HG02623 (cell line): ENCODE data around the gene C1QL4.
"Not testable (repeated sequence)": the region's sequence is repeated elsewhere in the genome, so short reads cannot be mapped to it uniquely, and the experiment has no call there.

Experiments
- ATAC-seq: cut with Tn5 transposase; IDR thresholded peaks from one replicate; pipeline ENCODE4 v1.9.1; 2021; ENCODE audit warnings: moderate library complexity; ENCODE audit not compliant: unreplicated experiment

The C1QL4 gene

DNA sequence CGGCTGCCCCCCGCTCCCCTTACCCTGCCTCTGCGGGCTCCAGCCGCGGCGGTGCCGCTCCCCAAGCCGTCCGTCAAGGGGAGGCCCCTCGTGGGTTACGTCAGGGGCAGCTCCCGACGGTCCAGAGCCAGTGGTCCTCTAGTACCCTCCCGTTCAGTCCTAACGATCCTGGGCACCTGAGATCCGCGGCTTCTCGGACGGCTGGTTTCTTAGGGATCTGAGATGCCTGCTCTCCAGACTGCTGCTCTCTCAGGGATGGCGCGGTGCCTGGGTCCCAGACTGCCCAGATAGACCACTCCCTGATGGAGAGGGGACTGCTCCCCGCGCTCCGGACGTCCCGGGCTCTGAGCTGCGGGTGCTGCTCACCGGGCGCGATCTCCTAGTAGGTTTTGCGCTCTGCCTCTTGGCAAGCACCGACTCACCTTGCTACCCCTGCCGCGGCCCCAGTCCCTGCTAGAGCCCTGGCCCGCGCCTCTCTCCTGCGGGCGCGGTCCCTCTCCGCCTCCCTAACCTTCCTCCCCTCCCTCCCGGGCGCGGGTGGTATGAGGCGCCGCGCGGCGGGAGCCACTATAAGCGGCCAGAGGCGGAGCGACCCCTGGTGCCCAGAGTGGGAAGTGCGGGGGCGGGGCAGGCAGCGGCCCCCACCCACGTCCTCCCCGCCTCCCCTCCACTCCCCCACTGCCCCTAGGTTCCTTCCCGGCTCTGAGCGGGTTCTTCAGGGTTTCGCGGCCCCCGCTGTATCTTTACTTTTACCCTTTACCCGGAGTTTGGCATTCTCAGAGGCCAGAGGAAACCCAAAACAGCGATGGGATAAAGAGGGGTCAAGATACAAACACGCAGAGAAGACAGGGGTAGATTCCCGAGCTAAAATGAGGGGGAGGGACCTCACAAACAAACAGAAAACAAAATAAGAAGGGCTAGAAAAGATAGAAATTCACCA lies at the start of gene C1QL4:
Gene C1QL4, minus strand, starts transcription at position 544 of the 940 bp plus-strand sequence. CDS start 711 bp downstream, outside the sequence.
- no peak for ATAC-seq

DNA sequence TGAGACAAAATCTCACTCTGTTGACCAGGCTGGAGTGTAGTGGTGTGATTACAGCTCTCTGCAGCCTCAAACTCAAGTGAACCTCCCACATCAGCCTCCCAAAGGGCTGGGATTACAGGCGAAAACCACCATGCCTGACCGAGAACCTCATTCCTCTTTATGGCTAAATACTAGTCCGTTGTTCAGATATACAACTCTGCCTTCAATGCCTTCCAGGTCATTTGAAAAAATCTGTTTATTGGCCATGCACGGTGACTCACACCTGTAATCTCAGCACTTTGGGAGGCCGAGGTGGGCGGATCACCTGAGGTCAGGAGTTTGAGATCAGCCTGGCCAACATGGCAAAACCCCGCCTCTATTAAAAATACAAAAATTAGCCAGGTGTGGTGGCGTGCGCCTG lies 43.2 kb upstream of the C1QL4 start:
- not testable (repeated sequence) for ATAC-seq

DNA sequence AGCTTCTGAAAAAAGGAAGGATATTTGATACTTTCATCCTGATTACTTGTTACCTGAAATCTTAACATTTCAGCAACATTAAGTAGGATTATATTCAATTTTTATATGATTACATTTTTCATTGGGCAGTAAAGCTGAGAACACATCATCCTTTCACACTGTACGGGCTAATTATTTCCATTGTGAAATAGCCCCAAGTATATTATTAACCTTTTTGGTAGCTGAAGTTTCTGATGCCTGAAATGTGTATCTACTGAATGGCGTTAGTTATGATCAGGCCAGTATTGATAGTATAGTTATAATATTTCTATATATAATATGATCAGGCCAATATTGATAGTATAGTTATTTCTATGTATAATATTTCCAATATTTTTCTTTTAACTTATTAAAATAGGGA lies 40.4 kb upstream of the C1QL4 start:
- no peak for ATAC-seq

- ATAC-seq = no peak
Observed at GRCh38 chr12:49375406-49375805, 38.4 kb upstream of the C1QL4 start.

GRCh38 chr12:49370539-49370938 lies 33.6 kb upstream of the C1QL4 start:
- no peak for ATAC-seq

GRCh38 chr12:49369411-49370145 lies 32.6 kb upstream of the C1QL4 start:
- peak; percentile 31 for ATAC-seq

GRCh38 chr12:49368240-49368600 lies 31.2 kb upstream of the C1QL4 start:
- no peak for ATAC-seq

DNA sequence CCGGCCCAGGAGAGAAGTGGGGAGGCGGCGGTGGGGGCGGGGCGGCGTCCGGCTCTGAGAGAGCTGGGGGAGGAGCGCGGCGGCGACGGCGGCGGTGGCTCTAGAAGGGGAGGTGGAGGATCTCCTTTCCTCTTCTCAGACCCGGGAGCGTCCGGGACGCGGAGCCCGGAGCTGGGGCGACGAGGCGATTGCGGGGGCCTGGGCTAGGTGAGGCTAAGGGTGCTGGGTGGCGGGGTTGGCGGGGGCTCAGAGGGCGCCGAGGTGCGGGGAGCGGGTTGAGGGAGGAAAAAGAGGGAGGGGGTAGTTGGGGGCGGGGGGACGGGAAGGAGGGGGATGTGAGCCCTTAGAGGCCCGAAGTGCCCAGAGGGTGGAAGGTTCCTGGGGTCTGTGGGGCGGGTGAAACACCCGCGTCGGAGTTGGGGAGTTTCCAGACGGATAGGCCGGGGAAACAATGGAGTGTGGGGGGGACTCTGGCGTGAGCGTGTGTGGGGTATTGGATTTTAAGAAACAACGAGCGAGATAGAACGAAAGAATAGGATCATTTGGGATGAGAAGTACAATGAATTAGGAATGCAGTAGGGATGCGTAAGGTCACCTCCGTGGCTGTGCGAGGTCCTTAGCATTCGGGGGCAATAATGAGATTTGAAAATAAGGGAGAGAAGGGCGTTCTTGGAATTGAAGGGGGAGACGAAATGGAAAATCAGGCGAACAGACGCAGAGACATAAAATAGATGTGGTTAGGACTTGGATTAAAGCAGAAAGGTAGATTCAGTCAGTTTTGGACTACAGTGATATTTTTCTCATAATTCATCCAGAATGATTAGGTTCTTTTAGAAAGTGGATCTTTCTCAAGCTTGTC lies 30.6 kb upstream of the C1QL4 start, which contains the start of gene SPATS2:
Gene SPATS2, plus strand, starts transcription at position 82 of the 859 bp plus-strand sequence. CDS start 93,551 bp downstream, outside the sequence.
- no peak for ATAC-seq

DNA sequence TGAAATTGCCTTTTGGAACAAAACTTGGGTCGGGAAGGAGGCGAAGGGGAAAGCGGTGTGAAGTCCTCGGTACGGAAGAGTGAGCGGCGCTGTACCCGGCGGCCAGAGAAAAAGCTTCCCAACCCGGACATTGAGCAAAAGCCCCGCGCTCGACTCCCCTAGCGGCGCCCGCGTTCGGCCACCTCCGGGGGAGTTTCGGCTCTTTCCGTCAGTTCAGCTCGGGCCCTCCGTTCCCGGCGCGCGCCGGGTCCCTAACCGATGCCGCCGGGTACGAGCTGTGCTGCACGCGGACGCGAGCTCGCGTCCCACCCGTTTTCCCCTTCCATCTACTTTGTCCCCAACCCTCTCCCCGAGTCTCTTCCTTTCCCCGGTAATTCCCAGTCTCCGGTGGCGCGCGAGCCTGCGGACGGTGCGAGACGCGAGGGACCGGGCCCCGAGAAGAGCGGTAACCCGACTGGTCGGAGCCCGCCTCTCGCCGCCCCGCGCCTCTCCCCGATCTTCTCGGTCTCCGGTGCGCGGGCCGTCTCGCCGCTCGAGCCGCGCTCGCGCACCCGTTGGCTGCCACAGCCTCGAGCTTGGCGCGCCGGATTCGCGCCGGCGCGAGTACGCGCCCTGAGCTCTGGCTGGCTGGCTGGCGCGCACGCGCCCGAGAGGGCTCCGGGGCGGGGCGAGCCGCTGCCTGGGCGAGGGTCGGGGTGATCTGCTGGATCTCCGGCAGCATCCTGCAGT lies 29.8 kb upstream of the C1QL4 start:
- peak; percentile 63 for ATAC-seq

DNA sequence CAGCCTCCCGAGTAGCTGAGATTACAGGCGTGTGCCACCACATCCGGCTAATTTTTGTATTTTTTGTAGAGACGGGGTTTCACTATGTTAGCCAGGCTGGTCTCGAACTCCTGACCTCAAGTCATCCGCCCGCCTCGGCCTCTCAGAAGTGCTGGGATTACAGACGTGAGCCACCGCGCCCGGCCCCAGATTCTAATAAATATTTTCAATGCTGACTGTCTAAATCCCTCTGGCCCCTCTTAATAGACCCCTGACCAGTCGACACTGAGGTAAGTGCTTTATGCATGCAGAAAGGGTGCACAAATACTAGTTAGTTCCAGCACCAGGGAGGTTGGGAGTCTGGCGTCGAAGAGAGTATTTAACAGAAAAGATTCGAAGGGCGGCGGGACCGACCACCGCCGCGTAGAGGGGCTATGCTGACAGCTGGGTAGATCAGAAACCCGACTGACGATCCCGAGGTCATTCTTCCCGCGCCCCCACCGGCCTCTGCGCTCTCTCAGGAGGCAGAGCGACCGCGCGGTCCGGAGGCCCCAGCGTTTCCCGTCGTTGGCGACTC lies 29.2 kb upstream of the C1QL4 start:
- peak; percentile 2 for ATAC-seq

DNA sequence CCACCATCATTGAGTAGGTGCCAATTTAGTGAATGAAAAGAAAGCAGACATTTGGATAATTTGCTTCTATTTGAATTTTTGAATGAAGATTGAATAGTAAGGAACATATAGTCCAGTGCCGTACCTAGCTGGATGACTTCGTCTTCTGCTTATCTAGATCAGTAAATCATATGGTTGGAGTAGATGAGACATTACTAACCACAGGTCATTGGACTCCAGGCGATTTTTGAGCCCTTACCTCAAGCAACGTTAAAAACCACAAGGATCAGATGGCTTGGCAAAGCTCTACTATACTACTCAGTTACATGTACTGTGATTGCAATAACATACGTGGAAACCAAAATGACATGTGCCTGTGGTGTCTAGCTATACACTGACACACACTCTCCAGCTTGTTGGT lies 28.6 kb upstream of the C1QL4 start:
- ATAC-seq = no peak

GRCh38 chr12:49364989-49365388 lies 28.0 kb upstream of the C1QL4 start:
- ATAC-seq = no peak

DNA sequence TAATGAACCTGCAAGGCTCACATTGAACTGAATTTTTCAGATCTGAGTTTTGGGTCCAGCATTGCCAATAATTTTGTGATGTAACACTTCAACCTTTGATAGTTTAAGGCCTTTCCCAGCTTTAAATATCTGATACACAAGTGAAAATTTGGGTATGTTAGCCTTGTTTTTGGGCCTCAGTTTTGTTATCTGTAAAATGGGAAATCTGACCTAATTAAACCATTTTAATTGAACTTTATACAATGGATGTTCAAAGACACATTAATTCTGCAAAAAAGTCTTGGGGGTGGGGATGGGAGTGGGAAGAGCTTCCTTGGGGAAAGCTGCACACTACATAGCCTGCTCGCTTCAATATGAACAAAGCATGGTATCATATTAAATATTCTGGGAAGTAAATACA lies 25.1 kb upstream of the C1QL4 start:
- ATAC-seq = no peak

DNA sequence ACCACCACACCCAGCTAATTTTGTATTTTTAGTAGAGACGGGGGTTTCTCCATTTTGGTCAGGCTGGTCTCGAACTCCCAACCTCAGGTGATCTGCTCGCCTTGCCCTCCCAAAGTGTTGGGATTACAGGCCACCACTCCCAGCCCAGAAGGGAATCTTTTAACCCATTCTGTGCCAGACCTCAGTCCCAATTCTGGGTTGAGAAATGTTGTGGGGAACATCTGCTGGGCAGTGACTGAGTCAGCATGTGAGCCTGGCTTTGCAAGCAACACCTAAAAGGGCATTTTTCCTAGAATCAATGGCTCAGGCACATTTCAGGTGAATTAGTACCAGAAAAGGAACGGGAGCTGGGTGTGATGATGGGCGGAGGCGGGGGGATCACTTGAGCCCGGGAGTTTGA lies 22.7 kb upstream of the C1QL4 start:
- ATAC-seq = no peak

- no peak for ATAC-seq
Observed at GRCh38 chr12:49358483-49359141, 21.6 kb upstream of the C1QL4 start.

- no peak for ATAC-seq
Observed at GRCh38 chr12:49357103-49357678, 20.2 kb upstream of the C1QL4 start.

DNA sequence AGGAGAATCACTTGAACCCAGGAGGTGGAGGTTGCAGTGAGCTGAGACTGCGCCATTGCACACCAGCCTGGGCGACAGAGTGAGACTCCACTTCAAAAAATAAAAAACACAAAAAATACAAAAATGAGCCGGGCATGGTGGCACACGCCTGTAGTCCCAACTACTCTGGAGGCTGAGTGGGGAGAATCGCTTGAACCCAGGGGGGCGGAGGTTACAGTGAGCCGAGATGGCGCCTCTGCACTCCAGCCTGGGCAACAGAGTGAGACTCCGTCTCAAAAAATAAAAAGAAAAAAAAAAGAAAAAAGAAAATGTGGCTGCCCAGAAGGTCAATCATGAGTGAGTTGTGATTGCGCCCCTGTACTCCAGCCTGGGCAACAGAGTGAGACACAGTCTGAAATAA lies 18.9 kb upstream of the C1QL4 start:
- ATAC-seq = no peak

DNA sequence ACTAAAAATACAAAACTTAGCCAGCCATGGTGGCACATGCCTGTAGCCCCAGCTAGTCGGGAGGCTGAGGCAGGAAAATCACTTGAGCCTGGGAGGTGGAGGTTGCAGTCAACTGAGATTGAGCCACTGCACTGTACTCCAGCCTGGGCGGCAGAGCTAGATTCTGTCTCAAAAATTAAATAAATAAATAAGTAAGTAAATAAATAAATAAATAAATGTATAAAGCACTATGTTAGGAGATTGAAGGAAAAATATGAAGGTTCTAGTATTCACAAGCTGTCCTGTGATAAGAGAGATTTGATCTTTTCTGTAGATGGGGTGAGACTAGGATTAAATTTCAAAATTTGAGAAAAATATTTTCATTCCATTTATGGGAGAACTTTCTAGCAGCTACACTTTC lies 15.4 kb upstream of the C1QL4 start:
- no peak for ATAC-seq

- no peak for ATAC-seq
Observed at GRCh38 chr12:49349266-49349665, 12.3 kb upstream of the C1QL4 start.
